IPS-NIHi7 (cell line): ENCODE results near the gene TRAK1.

ENCODE experiments used
- DNase-seq: peaks from one replicate; pipeline ENCODE4 v3.0.0; 2012; ENCODE audit warnings: mixed read lengths; ENCODE audit errors: extremely low spot score

TRAK1 gene

DNA sequence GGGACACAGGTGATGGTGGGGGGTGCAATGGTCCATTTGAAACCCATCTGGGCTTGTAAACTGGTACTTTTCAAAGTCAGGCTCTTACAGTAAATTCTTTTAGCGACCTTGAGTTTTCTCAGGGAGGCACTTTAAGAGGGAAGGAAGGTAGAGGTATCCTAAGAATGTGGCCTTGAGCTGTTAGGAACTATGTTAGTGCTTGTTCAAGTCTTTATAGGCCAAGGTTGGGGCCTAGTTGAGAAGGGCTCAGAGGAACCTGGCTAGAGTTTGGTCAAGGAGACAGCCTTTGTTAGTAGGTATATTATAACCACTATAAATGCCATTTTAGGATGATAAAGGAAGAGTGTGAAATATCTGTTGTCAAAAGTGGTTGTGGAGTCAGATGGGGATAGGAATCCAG is 184.1 kb downstream of the TRAK1 start:
- no peak for DNase-seq
